Right atrium auricular region (tissue), 2 donors: ENCODE measurements around the gene LMTK2. TPM values are rescaled to one million over a fixed set of nuclear protein-coding genes. Genes with fewer than 3 reads are reported as not detected.

Source experiments
- DNase-seq: peaks from one replicate; pipeline ENCODE4 v3.0.0-alpha.2; 2019; ENCODE audit warnings: low spot score
- H3K27ac ChIP-seq, 2 donors: fragments of 200-600 bp; sonication (generic); 1 replicate in 1 of 2; 2 replicates in 1 of 2; pipeline ENCODE4 v1.5.1; 2016 to 2019
- H3K27me3 ChIP-seq, 2 donors: fragments of 200-600 bp; sonication (generic); one replicate each; pipeline versions ENCODE4 v1.5.1 to v1.6.0; 2017 to 2019
- H3K36me3 ChIP-seq: fragments of 200-600 bp; sonication (generic); one replicate; pipeline ENCODE4 v1.5.1; 2016
- H3K4me1 ChIP-seq, 2 donors: fragments of 200-600 bp; sonication (generic); one replicate each; pipeline versions ENCODE4 v1.5.1 to v1.6.0; 2017 to 2019
- H3K4me3 ChIP-seq, 2 donors: fragments of 200-600 bp; sonication (generic); 1 replicate in 1 of 2; 2 replicates in 1 of 2; pipeline ENCODE4 v1.5.1; 2017 to 2019; ENCODE audit warnings: mild to moderate bottlenecking in 1 of 2, moderate library complexity in 1 of 2
- H3K9me3 ChIP-seq, 2 donors: fragments of 200-600 bp; sonication (generic); one replicate each; pipeline ENCODE4 v1.5.1; 2019
- total RNA-seq, 2 donors: library from RNA; depleted of rRNA; stranded (reverse); fragments of >200 nt; gene quantifications; one replicate each; pipeline ENCODE4 v1.1.0, GENCODE V29; 2016
- TF ChIP-seq, protein P1 (sequence below), 2 donors: fragments of 200-600 bp; sonication (generic); IDR thresholded peaks; one replicate each; pipeline ENCODE4 v1.5.1; 2019; ENCODE audit warnings: antibody characterized with exemption in 2 of 2

LMTK2 gene
- total RNA-seq, 2 donors from 2014 or later = 39.2 to 54.1 TPM

DNA sequence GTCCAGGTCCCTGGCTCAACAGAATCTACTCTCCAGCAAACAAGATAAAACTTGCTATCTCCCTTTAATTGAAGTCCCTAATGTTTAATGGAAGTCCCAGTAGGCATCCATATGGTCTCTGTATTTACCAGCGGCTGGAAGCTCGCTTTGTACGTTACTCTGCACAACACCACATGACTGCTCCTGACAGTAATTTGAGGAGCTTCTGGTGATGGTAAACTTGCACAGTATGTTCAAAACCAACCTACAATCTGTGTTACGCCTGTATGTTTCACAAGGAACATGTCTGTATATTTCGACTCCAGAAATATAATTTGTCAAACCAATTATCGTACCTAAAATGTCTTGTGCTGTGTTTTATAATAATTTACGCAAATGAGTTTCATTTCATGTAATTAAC lies 149.8 kb downstream of the LMTK2 start:
- Histone ChIP-seq H3K27ac (no peak overlapping the region), H3K36me3 (no peaks in the 10 kb centered on the region), H3K9me3 (no peaks in the 10 kb centered on the region), H3K4me1 (peaks cover 0 to 15% of the 10 kb centered on the region in 2 donors), H3K27me3 (no peaks in the 10 kb centered on the region), H3K4me3 (no peak overlapping the region)
- no peak for DNase-seq
- TF ChIP-seq, protein P1, sequence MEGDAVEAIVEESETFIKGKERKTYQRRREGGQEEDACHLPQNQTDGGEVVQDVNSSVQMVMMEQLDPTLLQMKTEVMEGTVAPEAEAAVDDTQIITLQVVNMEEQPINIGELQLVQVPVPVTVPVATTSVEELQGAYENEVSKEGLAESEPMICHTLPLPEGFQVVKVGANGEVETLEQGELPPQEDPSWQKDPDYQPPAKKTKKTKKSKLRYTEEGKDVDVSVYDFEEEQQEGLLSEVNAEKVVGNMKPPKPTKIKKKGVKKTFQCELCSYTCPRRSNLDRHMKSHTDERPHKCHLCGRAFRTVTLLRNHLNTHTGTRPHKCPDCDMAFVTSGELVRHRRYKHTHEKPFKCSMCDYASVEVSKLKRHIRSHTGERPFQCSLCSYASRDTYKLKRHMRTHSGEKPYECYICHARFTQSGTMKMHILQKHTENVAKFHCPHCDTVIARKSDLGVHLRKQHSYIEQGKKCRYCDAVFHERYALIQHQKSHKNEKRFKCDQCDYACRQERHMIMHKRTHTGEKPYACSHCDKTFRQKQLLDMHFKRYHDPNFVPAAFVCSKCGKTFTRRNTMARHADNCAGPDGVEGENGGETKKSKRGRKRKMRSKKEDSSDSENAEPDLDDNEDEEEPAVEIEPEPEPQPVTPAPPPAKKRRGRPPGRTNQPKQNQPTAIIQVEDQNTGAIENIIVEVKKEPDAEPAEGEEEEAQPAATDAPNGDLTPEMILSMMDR (IDR thresholded peaks at IDR 0.05) = no peak

DNA sequence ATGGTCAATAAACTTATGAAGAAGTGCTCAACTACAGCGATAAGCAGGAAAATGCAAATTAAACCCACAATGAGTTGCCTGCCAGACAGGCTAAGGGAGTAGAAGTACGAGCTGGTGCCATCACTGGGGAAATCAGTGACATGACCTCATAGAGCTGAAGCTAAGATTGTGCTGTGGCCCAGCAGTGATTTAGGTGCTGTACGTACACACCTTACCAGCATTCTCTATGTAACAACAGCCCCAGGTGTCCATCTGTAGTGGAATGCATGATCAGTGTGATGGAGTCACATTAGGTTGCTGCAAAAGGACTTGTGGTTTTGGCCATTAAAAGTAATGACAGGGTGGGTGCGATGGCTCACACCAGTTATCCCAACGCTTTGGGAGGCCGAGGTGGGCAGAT lies 151.0 kb downstream of the LMTK2 start:
- H3K36me3 ChIP-seq = no peaks in the 10 kb centered on the region

More for the DNA sequence above, 151.0 kb downstream of the LMTK2 start:
- Histone ChIP-seq H3K27me3 (no peaks in the 10 kb centered on the region), H3K4me3 (no peak overlapping the region), H3K27ac (no peak overlapping the region), H3K9me3 (no peaks in the 10 kb centered on the region), H3K4me1 (peaks cover 0 to 9% of the 10 kb centered on the region in 2 donors)
- TF ChIP-seq, protein P1 (IDR thresholded peaks at IDR 0.05) = no peak
- DNase-seq = no peak

Other genes with a start within 250 kb of the LMTK2 start
- gene ASNS, start 234.5 kb upstream of the LMTK2 start, total RNA-seq = 10 to 100 TPM; 11.8 to 13.4 TPM
- gene OCM2, start 116.7 kb upstream of the LMTK2 start, total RNA-seq = not detected
- gene BHLHA15, start 104.6 kb downstream of the LMTK2 start, total RNA-seq = under 1 TPM in 1 of 2 donors, not detected in 1; 0.83 TPM
- gene TECPR1, start 145.4 kb downstream of the LMTK2 start, total RNA-seq = 10 to 100 TPM; 11.5 to 13.9 TPM
- 10 to 100 TPM; 55.6 to 61.1 TPM for gene BRI3, start 174.8 kb downstream of the LMTK2 start, total RNA-seq